ENCODE results near the gene CRYBA4.

CRYBA4 gene

GRCh38 chr22:26650722-26651421 is 29.1 kb downstream of the CRYBA4 start:
- Mint-ChIP-seq H3K9me3 (no peaks in the 10 kb centered on the region), H3K27me3 (ENCODE audit: low read depth) (peaks cover 23% of the 10 kb centered on the region), H3K27ac (no peak overlapping the region), H3K4me3 (no peak overlapping the region), H3K4me1 (ENCODE audit: low read depth) (peaks cover 47% of the 10 kb centered on the region), H3K36me3 (ENCODE audit: low read depth) (no peaks in the 10 kb centered on the region)

- no peaks in the 10 kb centered on the region for H3K9me3 Mint-ChIP-seq
- peaks cover 38% of the 10 kb centered on the region for H3K4me1 Mint-ChIP-seq (ENCODE audit: low read depth)
- H3K4me3 Mint-ChIP-seq = no peak overlapping the region
- H3K27ac Mint-ChIP-seq = no peak overlapping the region
- no peaks in the 10 kb centered on the region for H3K36me3 Mint-ChIP-seq (ENCODE audit: low read depth)
- H3K27me3 Mint-ChIP-seq (ENCODE audit: low read depth) = peaks cover 23% of the 10 kb centered on the region
Observed at GRCh38 chr22:26651815-26652214, 30.1 kb downstream of the CRYBA4 start.

- H3K27me3 Mint-ChIP-seq (ENCODE audit: low read depth) = peaks cover 16% of the 10 kb centered on the region
- H3K36me3 Mint-ChIP-seq (ENCODE audit: low read depth) = peaks cover 20% of the 10 kb centered on the region
- H3K4me3 Mint-ChIP-seq = peak within 1 kb of the TSS; percentile 96
Observed at GRCh38 chr22:26656891-26657851, 35.4 kb downstream of the CRYBA4 start, which contains the start of gene MIAT. Gene MIAT, plus strand, starts transcription at chr22:26657588.

GRCh38 chr22:26658161-26658560 is 36.4 kb downstream of the CRYBA4 start:
- peaks cover 16% of the 10 kb centered on the region for H3K27me3 Mint-ChIP-seq (ENCODE audit: low read depth)
- peaks cover 31% of the 10 kb centered on the region for H3K4me1 Mint-ChIP-seq (ENCODE audit: low read depth)
- H3K9me3 Mint-ChIP-seq = no peaks in the 10 kb centered on the region
- H3K27ac Mint-ChIP-seq = peak overlapping the region; percentile 92
- H3K36me3 Mint-ChIP-seq (ENCODE audit: low read depth) = peaks cover 30% of the 10 kb centered on the region
- peak overlapping the region; percentile 96 for H3K4me3 Mint-ChIP-seq

More at GRCh38 chr22:26656891-26657851, 35.4 kb downstream of the CRYBA4 start, which contains the start of gene MIAT:
- peaks cover 24% of the 10 kb centered on the region for H3K4me1 Mint-ChIP-seq (ENCODE audit: low read depth)
- H3K27ac Mint-ChIP-seq = peak within 1 kb of the TSS; percentile 92
- no peaks in the 10 kb centered on the region for H3K9me3 Mint-ChIP-seq

- Mint-ChIP-seq H3K36me3 (ENCODE audit: low read depth) (peaks cover 36% of the 10 kb centered on the region), H3K27me3 (ENCODE audit: low read depth) (peaks cover 10% of the 10 kb centered on the region)
Observed at GRCh38 chr22:26658671-26659478, 37.1 kb downstream of the CRYBA4 start.

GRCh38 chr22:26660356-26660755 is 38.6 kb downstream of the CRYBA4 start:
- H3K36me3 Mint-ChIP-seq (ENCODE audit: low read depth) = peaks cover 46% of the 10 kb centered on the region
- H3K27me3 Mint-ChIP-seq (ENCODE audit: low read depth) = no peaks in the 10 kb centered on the region
- H3K4me3 Mint-ChIP-seq = no peak overlapping the region
- H3K9me3 Mint-ChIP-seq = no peaks in the 10 kb centered on the region
- peak overlapping the region; percentile 70 for H3K27ac Mint-ChIP-seq
- H3K4me1 Mint-ChIP-seq (ENCODE audit: low read depth) = peaks cover 48% of the 10 kb centered on the region

More at GRCh38 chr22:26658671-26659478, 37.1 kb downstream of the CRYBA4 start:
- H3K27ac Mint-ChIP-seq = peak overlapping the region; percentile 92
- peaks cover 38% of the 10 kb centered on the region for H3K4me1 Mint-ChIP-seq (ENCODE audit: low read depth)
- H3K4me3 Mint-ChIP-seq = peak overlapping the region; percentile 96
- no peaks in the 10 kb centered on the region for H3K9me3 Mint-ChIP-seq

GRCh38 chr22:26660961-26661578 is 39.3 kb downstream of the CRYBA4 start:
- no peaks in the 10 kb centered on the region for H3K9me3 Mint-ChIP-seq
- H3K27ac Mint-ChIP-seq = peak overlapping the region; percentile 70
- no peaks in the 10 kb centered on the region for H3K27me3 Mint-ChIP-seq (ENCODE audit: low read depth)
- peaks cover 47% of the 10 kb centered on the region for H3K36me3 Mint-ChIP-seq (ENCODE audit: low read depth)
- H3K4me3 Mint-ChIP-seq = peak overlapping the region; percentile 65
- peaks cover 55% of the 10 kb centered on the region for H3K4me1 Mint-ChIP-seq (ENCODE audit: low read depth)

GRCh38 chr22:26662160-26662559 is 40.4 kb downstream of the CRYBA4 start:
- H3K27ac Mint-ChIP-seq = no peak overlapping the region
- peaks cover 53% of the 10 kb centered on the region for H3K36me3 Mint-ChIP-seq (ENCODE audit: low read depth)
- no peaks in the 10 kb centered on the region for H3K9me3 Mint-ChIP-seq
- H3K4me1 Mint-ChIP-seq (ENCODE audit: low read depth) = peaks cover 56% of the 10 kb centered on the region
- peak overlapping the region; percentile 12 for H3K4me3 Mint-ChIP-seq
- no peaks in the 10 kb centered on the region for H3K27me3 Mint-ChIP-seq (ENCODE audit: low read depth)

GRCh38 chr22:26663374-26663923 is 41.7 kb downstream of the CRYBA4 start:
- Mint-ChIP-seq H3K9me3 (no peaks in the 10 kb centered on the region), H3K36me3 (ENCODE audit: low read depth) (peaks cover 60% of the 10 kb centered on the region), H3K27ac (peak overlapping the region; percentile 71), H3K4me1 (ENCODE audit: low read depth) (peaks cover 61% of the 10 kb centered on the region), H3K4me3 (no peak overlapping the region), H3K27me3 (ENCODE audit: low read depth) (no peaks in the 10 kb centered on the region)

- H3K27ac Mint-ChIP-seq = peak overlapping the region; percentile 95
- H3K36me3 Mint-ChIP-seq (ENCODE audit: low read depth) = peaks cover 66% of the 10 kb centered on the region
- no peak overlapping the region for H3K4me3 Mint-ChIP-seq
- H3K27me3 Mint-ChIP-seq (ENCODE audit: low read depth) = no peaks in the 10 kb centered on the region
- H3K9me3 Mint-ChIP-seq = no peaks in the 10 kb centered on the region
- peaks cover 67% of the 10 kb centered on the region for H3K4me1 Mint-ChIP-seq (ENCODE audit: low read depth)
Observed at GRCh38 chr22:26665813-26666231, 44.1 kb downstream of the CRYBA4 start.

GRCh38 chr22:26667140-26667539 is 45.4 kb downstream of the CRYBA4 start:
- Mint-ChIP-seq H3K9me3 (no peaks in the 10 kb centered on the region), H3K27me3 (ENCODE audit: low read depth) (no peaks in the 10 kb centered on the region), H3K4me3 (no peak overlapping the region), H3K27ac (no peak overlapping the region), H3K36me3 (ENCODE audit: low read depth) (peaks cover 61% of the 10 kb centered on the region), H3K4me1 (ENCODE audit: low read depth) (peaks cover 74% of the 10 kb centered on the region)

GRCh38 chr22:26669060-26669481 is 47.3 kb downstream of the CRYBA4 start:
- H3K4me3 Mint-ChIP-seq = no peak overlapping the region
- peaks cover 70% of the 10 kb centered on the region for H3K4me1 Mint-ChIP-seq (ENCODE audit: low read depth)

GRCh38 chr22:26670459-26670858 is 48.7 kb downstream of the CRYBA4 start:
- Mint-ChIP-seq H3K27me3 (ENCODE audit: low read depth) (no peaks in the 10 kb centered on the region), H3K36me3 (ENCODE audit: low read depth) (peaks cover 59% of the 10 kb centered on the region), H3K4me1 (ENCODE audit: low read depth) (peaks cover 72% of the 10 kb centered on the region), H3K4me3 (peak overlapping the region; percentile 97), H3K27ac (peak overlapping the region; percentile 100), H3K9me3 (no peaks in the 10 kb centered on the region)

More at GRCh38 chr22:26669060-26669481, 47.3 kb downstream of the CRYBA4 start:
- Mint-ChIP-seq H3K9me3 (no peaks in the 10 kb centered on the region), H3K36me3 (ENCODE audit: low read depth) (peaks cover 54% of the 10 kb centered on the region), H3K27ac (peak overlapping the region; percentile 62), H3K27me3 (ENCODE audit: low read depth) (no peaks in the 10 kb centered on the region)
